Hindlimb muscle (tissue), 1 donor: ENCODE results near the gene SLC22A14. TPM values are rescaled to one million over a fixed set of nuclear protein-coding genes. Genes with fewer than 3 reads are reported as not detected.
"Not testable (repeated sequence)": the region's sequence is repeated elsewhere in the genome, so short reads cannot be mapped to it uniquely, and the experiment has no call there.

Experiments used
- DNase-seq: peaks from one replicate; pipeline ENCODE4 v3.0.0-alpha.2; 2013
- polyA plus RNA-seq: library from polyadenylated mRNA; unstranded; fragments of 120-200 nt; gene quantifications from one replicate; pipeline ENCODE4 v1.2.1, GENCODE V29; 2013; ENCODE audit not compliant: insufficient read length

SLC22A14 gene
- polyA plus RNA-seq, 1 donor = 0.23 TPM

- DNase-seq = no peak
Measured at GRCh38 chr3:38314112-38314763, 32.1 kb downstream of the SLC22A14 start.

- no peak for DNase-seq
Measured at GRCh38 chr3:38314764-38315487, 32.8 kb downstream of the SLC22A14 start.

GRCh38 chr3:38315488-38316230 is 33.6 kb downstream of the SLC22A14 start:
- no peak for DNase-seq

- DNase-seq = no peak
Measured at GRCh38 chr3:38316356-38317191, 34.5 kb downstream of the SLC22A14 start.

- DNase-seq = no peak
Measured at GRCh38 chr3:38317192-38317759, 35.2 kb downstream of the SLC22A14 start.

GRCh38 chr3:38318766-38319671 is 36.9 kb downstream of the SLC22A14 start:
- DNase-seq = no peak

- DNase-seq = not testable (repeated sequence)
Measured at GRCh38 chr3:38320638-38321037, 38.5 kb downstream of the SLC22A14 start.

- no peak for DNase-seq
Measured at GRCh38 chr3:38323060-38323459, 41.0 kb downstream of the SLC22A14 start.

GRCh38 chr3:38325256-38325655 is 43.2 kb downstream of the SLC22A14 start:
- DNase-seq = no peak

GRCh38 chr3:38327335-38328009 is 45.4 kb downstream of the SLC22A14 start:
- no peak for DNase-seq

GRCh38 chr3:38331257-38332022 is 49.3 kb downstream of the SLC22A14 start:
- no peak for DNase-seq

GRCh38 chr3:38332201-38332600 is 50.1 kb downstream of the SLC22A14 start:
- no peak for DNase-seq

- no peak for DNase-seq
Measured at GRCh38 chr3:38334142-38335055, 52.3 kb downstream of the SLC22A14 start.

GRCh38 chr3:38335263-38335662 is 53.2 kb downstream of the SLC22A14 start:
- no peak for DNase-seq

GRCh38 chr3:38337703-38338102 is 55.6 kb downstream of the SLC22A14 start:
- no peak for DNase-seq

- no peak for DNase-seq
Measured at GRCh38 chr3:38343797-38344594, 61.9 kb downstream of the SLC22A14 start.

- DNase-seq = no peak
Measured at GRCh38 chr3:38345879-38346586, 63.9 kb downstream of the SLC22A14 start.
